Right atrium auricular region (tissue), 2 donors: ENCODE measurements around the gene SLC39A7. TPM values are rescaled to one million over a fixed set of nuclear protein-coding genes. Genes with fewer than 3 reads are reported as not detected.

ENCODE experiments used
- DNase-seq: peaks from one replicate; pipeline ENCODE4 v3.0.0-alpha.2; 2019; ENCODE audit warnings: low spot score
- H3K27ac ChIP-seq, 2 donors: fragments of 200-600 bp; sonication (generic); 1 replicate in 1 of 2; 2 replicates in 1 of 2; pipeline ENCODE4 v1.5.1; 2016 to 2019
- H3K27me3 ChIP-seq, 2 donors: fragments of 200-600 bp; sonication (generic); one replicate each; pipeline versions ENCODE4 v1.5.1 to v1.6.0; 2017 to 2019
- H3K36me3 ChIP-seq: fragments of 200-600 bp; sonication (generic); one replicate; pipeline ENCODE4 v1.5.1; 2016
- H3K4me1 ChIP-seq, 2 donors: fragments of 200-600 bp; sonication (generic); one replicate each; pipeline versions ENCODE4 v1.5.1 to v1.6.0; 2017 to 2019
- H3K4me3 ChIP-seq, 2 donors: fragments of 200-600 bp; sonication (generic); 1 replicate in 1 of 2; 2 replicates in 1 of 2; pipeline ENCODE4 v1.5.1; 2017 to 2019; ENCODE audit warnings: mild to moderate bottlenecking in 1 of 2, moderate library complexity in 1 of 2
- H3K9me3 ChIP-seq, 2 donors: fragments of 200-600 bp; sonication (generic); one replicate each; pipeline ENCODE4 v1.5.1; 2019
- CTCF ChIP-seq, 2 donors: fragments of 200-600 bp; sonication (generic); IDR thresholded peaks; one replicate each; pipeline ENCODE4 v1.5.1; 2019; ENCODE audit warnings: antibody characterized with exemption in 2 of 2
- total RNA-seq, 2 donors: library from RNA; depleted of rRNA; stranded (reverse); fragments of >200 nt; gene quantifications; one replicate each; pipeline ENCODE4 v1.1.0, GENCODE V29; 2016

SLC39A7 gene
- total RNA-seq, 2 donors from 2014 or later: 67.0 to 70.0 TPM

- TF ChIP-seq CTCF (IDR thresholded peaks at IDR 0.05): no peak
- Histone ChIP-seq H3K4me1 (peaks cover 0 to 18% of the 10 kb centered on the region in 2 donors), H3K36me3 (no peaks in the 10 kb centered on the region), H3K27me3 (no peaks in the 10 kb centered on the region), H3K9me3 (no peaks in the 10 kb centered on the region), H3K4me3 (no peak overlapping the region), H3K27ac (no peak overlapping the region)
- DNase-seq: no peak
Observed at GRCh38 chr6:33164665-33165373, 35.8 kb upstream of the SLC39A7 start.

- Histone ChIP-seq H3K4me3 (no peak overlapping the region), H3K27me3 (no peaks in the 10 kb centered on the region)
- no peak for TF ChIP-seq CTCF (IDR thresholded peaks at IDR 0.05)
Observed at GRCh38 chr6:33165581-33166258, 34.9 kb upstream of the SLC39A7 start.

GRCh38 chr6:33166363-33166762 is 34.3 kb upstream of the SLC39A7 start:
- Histone ChIP-seq H3K4me1 (peaks cover 0 to 9% of the 10 kb centered on the region in 2 donors), H3K27ac (no peak overlapping the region), H3K27me3 (no peaks in the 10 kb centered on the region), H3K36me3 (no peaks in the 10 kb centered on the region), H3K9me3 (no peaks in the 10 kb centered on the region), H3K4me3 (no peak overlapping the region)
- TF ChIP-seq CTCF (IDR thresholded peaks at IDR 0.05): no peak
- no peak for DNase-seq

More at GRCh38 chr6:33165581-33166258, 34.9 kb upstream of the SLC39A7 start:
- Histone ChIP-seq H3K4me1 (peaks cover 0 to 15% of the 10 kb centered on the region in 2 donors), H3K36me3 (no peaks in the 10 kb centered on the region), H3K27ac (no peak overlapping the region), H3K9me3 (no peaks in the 10 kb centered on the region)
- no peak for DNase-seq

- no peak for TF ChIP-seq CTCF (IDR thresholded peaks at IDR 0.05)
- no peak for DNase-seq
- Histone ChIP-seq H3K27me3 (no peaks in the 10 kb centered on the region), H3K9me3 (no peaks in the 10 kb centered on the region), H3K4me1 (peaks cover 0 to 4% of the 10 kb centered on the region in 2 donors), H3K27ac (no peak overlapping the region), H3K4me3 (no peak overlapping the region), H3K36me3 (no peaks in the 10 kb centered on the region)
Observed at GRCh38 chr6:33166811-33167210, 33.9 kb upstream of the SLC39A7 start.

- TF ChIP-seq CTCF (IDR thresholded peaks at IDR 0.05): no peak
- Histone ChIP-seq H3K27me3 (no peaks in the 10 kb centered on the region), H3K4me1 (no peaks in the 10 kb centered on the region), H3K36me3 (no peaks in the 10 kb centered on the region), H3K27ac (no peak overlapping the region), H3K4me3 (no peak overlapping the region), H3K9me3 (no peaks in the 10 kb centered on the region)
- no peak for DNase-seq
Observed at GRCh38 chr6:33167374-33168283, 33.0 kb upstream of the SLC39A7 start.
